GM21737 (cell line): Measurements from ENCODE around the gene AMOTL1.
"Not testable (repeated sequence)": the region's sequence is repeated elsewhere in the genome, so short reads cannot be mapped to it uniquely, and the experiment has no call there.

Source experiments
- ATAC-seq: cut with Tn5 transposase; IDR thresholded peaks from one replicate; pipeline ENCODE4 v1.9.1; 2021; ENCODE audit warnings: mild to moderate bottlenecking, moderate library complexity; ENCODE audit not compliant: unreplicated experiment

AMOTL1 gene

DNA sequence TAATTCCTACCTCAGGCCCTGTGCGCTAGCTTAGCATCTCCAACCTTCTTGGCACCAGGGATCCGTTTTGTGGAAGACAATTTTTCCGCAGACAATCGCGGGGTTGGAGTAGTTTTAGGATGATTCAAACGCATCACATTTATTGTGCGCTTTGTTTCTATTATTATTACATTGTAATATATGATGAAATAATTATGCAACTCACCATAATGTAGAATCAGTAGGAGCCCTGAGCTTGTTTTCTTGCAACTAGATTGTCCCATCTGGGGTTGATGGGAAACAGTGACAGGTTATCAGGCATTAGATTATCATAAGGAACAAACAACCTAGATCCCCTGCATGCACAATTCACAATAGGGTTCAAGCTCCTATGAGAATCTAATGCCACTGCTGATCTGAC, 52.3 kb downstream of the AMOTL1 start:
- ATAC-seq, result no peak

DNA sequence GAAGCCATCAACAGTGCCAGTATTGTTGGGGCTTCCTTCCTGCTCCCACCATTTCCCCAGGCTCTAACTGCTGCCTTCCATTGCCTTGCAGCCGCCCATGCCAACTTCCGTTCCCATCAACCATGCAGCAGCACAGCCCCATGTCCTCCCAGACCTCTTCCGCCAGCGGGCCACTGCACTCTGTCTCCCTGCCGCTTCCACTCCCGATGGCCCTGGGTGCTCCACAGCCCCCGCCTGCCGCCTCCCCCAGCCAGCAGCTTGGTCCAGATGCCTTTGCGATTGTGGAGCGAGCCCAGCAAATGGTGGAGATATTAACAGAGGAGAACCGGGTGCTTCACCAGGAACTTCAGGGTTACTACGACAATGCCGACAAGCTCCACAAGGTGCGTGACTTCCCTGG, 53.3 kb downstream of the AMOTL1 start:
- no peak for ATAC-seq

DNA sequence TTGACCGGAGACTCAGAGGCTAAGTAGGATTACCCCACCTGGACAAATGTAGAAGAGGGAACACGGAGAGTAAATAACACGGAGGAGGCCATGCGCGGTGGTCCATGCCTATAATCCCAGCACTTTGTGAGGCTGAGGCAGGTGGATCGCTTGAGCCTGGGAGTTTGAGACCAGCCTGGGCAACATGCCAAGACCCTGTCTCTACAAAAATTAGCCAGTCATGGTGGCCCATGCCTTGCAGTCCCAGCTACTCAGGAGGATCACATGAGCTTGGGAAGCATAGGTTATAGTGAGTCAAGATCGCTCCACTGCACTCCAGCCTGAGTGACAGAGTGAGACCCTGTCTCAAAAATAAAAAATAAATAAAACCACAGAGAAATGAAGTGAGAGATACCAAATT, 53.9 kb downstream of the AMOTL1 start:
- ATAC-seq, result no peak

DNA sequence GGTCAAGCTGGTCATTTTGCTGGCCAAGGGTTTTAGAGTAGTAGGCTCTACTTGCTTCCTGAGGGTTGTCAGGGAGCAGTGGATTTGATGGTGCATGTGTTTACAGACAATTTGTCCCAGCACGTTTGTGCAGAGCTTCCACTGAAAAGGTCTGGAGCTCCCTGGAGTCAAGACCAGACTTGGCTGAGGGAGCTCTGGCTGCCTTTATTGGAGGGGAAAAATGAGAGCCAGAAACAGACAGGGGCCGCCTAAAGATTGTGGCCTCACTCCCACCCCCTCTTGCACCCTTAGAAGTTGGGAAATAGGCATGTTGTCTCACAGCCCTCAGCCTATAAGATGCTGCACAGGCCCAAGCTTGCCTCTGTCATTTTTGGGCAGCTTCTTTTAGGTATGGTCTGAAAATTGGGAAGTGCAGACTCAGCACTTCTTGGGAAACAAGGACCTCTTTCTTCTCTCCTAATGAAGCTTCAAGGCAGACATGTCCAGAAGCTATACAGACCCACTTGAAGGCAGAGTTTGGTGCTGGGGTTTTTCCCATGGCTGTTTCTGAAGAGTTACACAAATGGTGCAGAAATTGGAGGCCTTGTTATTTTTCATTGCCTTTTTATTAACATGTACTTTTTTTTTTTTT, 55.1 kb downstream of the AMOTL1 start:
- ATAC-seq, result no peak

DNA sequence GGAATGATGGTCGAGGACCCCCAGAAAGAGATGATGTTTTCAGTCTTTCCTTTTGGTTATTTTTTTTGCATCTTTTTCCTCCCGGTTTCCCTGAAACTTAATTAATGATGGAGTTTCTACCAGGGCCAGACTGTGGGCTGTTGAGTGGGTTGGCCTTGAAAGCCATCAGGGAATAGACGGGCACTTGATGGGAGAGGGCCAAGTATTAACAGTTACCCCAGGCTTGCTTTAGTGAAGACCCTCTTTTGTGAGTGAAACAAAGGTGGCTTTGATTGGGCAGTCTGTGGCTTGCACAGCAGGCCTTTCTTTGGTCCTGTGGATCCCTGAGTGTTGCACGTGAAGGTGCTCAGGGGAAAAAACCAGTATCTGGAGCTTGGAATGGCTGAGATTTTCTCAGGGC, 56.9 kb downstream of the AMOTL1 start:
- ATAC-seq, result no peak

DNA sequence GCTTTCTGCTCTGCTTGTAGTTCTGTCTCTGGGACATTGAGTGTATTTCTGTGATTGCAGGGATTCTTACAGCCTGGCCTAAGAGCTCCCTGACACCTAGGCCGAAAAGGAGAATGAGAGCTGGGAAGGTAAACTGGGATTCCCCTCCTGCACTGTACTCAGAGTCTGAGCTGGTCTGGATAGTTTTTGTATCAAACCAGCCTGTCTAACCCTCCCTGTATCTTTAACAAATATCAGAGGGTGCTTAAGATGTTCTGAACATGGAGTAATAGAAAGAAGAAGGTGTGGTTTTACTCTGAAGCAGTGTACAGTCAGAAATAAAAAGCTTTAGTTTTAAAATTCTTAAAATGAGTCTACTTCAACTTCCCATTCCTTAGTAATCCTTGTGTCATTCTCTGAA, 57.3 kb downstream of the AMOTL1 start:
- no peak for ATAC-seq

DNA sequence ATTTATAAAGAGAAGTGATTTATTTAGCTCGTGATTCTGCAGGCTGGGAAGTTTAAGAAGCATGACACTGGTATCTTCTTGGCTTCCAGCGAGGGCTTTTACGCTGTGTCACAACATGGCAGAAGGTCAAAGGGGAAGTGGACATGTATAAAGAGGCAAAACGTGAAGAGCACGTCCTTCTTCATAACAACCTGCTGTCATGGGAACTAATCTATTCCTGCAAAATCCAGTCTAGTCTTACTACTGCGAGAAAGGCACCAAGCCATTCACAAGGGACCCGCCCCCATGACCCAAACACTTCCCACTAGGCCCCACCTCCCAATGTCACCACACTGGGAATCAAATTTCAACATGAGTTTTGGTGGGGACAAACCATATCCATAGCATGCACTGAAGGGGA, 58.3 kb downstream of the AMOTL1 start:
- ATAC-seq, result no peak

DNA sequence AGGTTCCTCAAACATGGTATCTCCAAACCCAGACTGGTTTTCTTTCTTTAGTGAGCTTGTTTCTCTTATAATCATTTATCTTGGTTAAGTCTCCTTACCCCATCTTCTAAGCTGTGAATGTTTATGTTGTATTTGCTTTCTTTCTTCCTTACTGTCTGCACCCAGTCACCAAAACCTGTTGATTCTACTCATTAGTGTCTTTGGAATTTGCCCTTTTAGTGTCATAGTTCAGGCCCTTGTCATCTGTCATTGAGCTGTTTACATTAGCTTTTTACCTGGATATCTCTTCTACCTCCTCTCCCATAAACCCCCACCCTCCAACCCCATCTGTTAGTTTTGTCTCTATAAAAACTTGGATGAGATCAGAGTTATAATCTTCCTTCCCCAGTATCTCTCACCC, 59.9 kb downstream of the AMOTL1 start:
- ATAC-seq, result no peak

DNA sequence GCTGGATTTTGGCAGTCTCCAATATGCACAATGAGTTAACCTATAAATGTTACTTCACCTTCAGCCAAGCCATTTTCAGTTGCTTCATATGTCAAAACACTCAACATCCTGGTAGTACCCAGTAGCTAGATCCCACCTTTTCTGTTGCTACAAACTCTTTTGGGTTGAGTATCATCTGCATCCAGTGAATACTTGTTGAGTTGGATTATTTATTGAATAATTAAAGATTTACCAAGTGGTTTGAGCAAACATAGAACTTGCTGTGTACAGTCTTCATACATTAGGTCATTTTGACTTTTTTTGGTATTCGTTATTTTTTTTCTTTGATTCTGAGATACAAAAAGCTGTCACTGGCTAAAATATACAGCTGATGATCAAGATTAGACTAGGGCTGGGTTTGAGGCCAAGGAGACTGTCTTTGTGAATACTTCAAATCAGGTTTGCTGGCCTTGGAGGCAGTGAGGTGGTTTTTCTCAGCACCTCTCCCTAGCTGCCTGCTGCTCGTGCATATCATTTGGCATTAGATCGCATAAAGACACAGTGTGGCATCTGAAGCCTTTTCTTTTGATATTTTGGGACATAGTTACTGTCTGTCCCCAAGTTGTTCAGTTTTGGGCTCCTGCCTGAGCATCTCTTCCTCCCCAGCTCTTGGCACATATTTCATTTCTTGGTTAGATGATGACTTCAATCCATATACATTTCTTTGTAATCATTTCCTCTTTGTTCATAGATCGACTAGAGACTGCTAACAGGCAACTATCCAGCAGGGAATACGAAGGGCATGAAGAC, 62.8 kb downstream of the AMOTL1 start:
- no peak for ATAC-seq

DNA sequence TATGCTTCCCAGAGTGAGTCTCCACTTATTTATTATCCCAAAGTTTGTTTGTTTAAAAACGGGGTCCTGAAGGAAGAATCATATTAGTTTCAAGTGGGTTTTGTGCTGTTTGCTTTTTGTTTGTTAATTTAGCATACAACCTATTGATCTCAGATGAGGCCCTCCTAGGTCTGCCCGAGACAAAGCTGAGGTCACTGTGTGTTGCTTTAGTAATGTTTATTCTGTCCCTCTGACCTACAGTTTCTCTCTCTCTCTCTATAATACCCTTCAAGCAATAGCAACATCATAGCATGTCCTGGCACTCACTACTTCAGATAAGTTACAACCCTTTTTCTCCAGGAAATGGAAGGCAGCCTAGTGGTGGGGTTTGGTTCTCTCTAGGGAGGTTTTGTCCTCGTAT, 63.4 kb downstream of the AMOTL1 start:
- no peak for ATAC-seq

DNA sequence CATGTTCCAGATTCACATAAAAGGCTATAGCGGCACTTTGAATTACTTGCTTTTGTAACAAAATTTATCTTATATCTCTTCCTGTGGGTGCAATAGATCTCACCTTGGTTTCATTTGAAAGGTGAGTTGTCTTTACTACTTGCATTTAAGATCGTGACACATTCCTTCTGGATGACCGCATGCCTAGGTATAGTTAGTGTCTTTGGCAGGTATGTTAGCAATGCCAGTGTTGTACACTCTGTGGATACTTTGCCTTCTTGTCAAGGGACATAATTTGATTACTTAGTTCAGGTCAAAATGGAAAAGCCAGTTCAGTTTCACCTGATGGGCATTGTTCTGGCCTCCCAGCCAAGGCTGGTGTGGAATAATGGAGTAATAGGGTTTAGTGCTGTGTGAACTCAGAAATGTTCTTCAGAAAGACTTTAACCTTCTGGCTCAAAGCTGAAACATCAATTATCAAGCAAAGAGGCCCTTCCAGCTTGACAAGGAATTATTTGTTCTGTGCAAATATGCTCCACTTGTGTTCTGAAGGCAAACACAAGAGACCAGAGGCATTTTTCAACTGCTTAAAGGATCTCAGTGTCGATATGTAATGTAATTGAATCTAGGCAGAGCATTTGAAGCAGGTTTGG, 64.6 kb downstream of the AMOTL1 start:
- ATAC-seq, result no peak

DNA sequence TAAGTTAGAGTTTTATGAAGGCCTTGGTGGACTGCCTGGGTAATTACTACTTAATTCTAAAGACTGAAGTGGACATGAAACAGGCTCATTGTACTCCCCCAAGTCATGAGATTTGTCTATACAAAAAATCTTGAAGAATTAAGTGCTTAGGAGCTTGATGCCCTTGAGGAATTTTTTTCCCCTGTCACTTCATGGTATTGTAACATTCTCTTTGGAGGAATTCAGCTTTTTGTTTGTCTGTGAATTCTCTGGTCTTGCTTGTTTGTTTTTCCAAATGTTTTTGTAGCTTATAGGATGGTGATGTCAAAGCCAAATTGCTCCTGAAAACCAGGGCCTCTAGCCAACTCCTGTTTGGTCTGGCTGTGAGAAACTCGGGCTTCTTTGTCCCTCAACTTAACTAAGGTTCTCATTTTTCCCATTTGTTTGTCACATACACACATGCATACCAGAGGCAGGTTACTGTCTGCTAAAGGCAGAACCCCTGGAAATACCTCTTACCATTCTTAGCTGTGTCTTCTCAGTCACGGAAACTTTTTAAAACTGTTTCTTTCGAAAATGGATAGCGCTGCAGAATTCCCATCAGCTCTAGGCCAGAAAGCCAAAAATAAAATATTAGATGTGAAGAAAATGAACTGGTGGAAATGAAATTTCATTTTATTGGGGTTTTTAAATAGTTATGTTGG, 66.9 kb downstream of the AMOTL1 start:
- no peak for ATAC-seq

DNA sequence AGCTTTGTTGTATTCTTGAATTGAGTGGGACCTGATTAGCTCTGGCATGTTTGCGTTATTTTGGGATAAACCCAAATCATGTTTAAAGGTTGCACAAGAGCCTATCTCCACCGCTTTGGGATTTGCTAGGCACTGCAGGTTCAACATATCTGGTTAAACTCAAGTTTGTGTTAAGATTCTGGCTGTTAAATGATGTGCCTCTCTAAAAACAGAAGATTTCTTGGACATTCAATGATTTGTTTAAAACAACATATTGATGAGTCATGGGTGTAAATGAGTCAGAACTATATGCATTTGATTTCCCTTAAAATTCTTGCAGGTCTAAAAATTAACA, 67.4 kb downstream of the AMOTL1 start:
- ATAC-seq, result no peak

DNA sequence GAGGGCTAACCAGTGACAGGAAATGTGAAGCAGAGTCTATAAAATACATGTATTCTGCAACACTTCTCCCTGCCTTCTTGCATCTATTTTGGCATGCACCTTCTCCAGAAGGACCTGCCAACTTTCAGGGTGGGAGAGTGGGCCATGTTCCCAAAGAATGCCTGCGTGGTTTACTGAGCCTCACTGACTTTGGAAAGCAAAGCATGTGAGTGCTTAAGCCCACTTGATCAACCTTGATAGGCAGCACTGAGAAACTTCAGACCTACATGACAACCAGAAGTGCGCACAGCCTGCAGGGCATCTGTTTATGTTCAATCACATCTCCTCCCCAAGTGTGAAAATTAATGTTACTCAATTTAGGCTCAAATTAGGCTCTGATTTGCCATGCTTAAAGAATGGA, 69.2 kb downstream of the AMOTL1 start:
- ATAC-seq, result no peak

DNA sequence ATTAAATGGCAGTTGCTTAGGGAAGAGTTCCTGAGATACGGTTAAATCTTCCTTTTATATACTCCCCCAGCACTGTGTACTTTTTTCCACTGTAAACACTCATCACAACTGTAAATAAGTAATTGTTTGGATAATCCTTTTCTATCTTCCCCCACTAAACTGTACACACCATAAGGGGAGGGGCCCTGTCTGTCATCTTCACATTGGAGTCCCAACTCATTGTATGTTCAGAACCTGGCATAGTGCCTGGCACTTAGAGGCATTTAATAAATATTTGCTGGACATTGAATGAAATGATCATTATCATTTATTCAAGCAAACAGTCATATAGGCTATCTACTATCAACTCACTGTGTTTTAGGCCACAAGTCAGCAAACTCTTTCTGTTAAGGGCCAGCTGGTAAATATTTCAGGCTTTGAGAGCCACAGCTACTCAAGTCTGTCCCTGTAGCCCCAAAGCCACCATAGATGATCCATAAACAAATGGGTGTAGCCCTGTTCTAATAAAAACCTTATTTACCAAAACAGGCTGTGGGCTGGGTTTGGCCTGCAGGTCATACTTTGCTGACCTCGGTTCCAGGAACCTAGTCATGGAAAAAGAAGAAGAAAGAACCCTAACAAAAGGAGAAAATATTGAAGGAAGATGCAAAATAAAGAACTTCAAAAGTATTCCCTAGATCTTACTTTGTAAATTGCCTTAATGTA, 70.0 kb downstream of the AMOTL1 start:
- no peak for ATAC-seq

DNA sequence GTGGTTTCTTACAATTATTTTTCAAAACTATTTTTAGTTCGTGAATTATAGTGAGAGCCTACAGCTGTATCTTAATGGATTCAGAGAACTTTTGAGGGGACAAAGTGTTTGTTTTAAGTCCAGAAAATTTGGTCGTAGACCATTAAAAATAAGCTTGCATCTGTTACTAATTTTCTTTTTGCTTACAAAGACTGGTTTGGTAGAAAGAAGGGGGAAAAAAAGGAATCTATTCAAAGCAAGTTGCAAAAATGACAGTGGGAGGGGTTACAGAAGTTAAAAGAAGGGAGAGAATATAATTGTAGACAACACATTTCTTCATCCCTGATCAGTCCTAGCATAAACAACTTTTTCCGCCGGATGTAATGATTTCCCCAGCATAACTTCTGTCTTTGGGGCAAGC, 72.1 kb downstream of the AMOTL1 start:
- ATAC-seq, result no peak

DNA sequence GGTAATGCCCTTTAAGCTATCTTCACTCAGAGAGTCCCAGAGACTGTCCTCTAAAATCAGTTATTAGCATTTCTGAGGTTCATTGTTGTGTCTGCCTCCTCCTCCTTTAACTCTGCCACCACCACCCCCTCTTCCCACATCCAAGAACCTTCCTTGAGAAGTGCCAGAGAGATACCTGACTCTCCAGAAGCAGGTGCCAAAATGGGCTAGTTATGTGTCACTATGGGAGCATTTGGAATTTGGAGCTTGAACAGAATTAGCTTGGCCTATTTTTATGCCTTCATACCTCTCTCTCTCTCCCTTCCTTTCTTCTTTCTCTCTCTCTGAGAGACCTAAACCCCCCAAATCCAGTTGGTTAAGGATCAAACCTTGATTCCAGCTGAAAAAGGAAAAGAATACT, 75.9 kb downstream of the AMOTL1 start:
- no peak for ATAC-seq

DNA sequence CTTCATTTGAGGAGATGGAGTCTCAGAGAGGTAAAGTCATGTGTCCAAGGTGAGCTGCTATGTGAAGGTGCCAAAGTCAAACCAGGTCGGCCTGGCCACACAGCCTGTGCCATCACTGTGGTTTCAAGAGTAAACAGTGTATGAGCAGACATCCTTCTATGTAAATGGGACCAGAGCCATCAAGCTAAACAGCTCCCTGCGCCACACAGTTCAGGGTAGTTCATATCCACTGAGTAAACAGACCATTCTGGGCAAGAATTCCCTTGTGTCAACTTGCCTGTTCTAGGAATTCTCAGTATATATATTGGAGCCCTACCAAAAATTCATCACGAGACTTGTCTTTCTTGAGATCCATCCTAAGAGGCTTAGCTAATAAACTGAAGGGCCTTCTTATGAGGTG, 77.5 kb downstream of the AMOTL1 start:
- ATAC-seq, result no peak

DNA sequence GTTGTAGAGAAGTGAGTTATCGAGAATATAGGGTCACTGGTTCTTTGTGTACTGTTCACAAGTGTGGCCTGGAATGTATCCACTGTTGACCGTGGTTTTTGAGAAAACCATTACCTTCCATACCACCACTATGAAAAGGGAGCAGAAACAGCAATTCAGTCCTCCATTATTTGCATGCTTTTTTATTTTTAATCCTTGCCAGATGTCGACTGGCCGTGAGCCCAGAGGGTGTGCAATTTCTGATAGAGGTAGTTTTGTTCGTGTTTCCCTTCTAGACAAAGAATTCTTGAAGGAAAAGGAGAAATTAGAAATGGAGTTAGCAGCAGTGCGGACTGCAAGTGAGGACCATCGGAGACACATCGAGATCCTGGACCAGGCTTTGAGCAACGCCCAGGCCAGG, 81.7 kb downstream of the AMOTL1 start:
- ATAC-seq, result no peak

DNA sequence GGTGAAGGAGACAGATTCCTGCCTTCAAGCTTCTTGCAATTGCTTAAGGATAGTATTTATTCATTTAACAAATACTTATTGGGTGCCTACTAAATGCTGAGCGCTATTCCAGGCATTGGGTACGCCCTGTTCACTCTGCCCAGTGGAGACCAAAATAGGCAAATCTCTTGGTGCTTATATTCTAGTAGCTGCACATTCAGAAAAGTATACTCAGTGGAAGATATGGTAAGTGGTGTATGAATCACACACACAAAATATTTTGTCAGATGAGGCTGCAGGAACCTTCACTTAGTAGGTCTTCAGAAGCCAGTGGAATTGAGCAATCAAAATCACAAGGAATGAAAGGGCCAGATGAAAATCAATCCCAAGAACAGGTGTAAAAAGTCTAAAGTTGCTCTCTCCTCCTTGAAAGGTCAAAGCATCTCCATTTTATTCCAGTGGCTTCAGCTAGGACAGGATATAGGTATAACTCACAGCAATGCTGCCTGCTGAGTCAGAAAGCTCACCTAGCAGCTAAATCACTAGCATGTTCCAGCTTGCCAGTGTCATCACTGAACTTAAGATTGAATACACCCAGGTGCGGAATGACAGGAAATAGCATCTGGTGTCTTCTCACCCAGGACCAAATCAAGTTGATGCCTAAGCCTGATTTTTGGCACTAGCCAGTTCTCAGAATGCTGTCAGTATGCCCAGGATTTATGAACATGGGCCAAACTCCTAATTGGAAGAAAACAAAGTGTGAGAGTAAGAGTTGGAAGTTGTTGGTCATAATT, 83.9 kb downstream of the AMOTL1 start:
- ATAC-seq, result no peak

DNA sequence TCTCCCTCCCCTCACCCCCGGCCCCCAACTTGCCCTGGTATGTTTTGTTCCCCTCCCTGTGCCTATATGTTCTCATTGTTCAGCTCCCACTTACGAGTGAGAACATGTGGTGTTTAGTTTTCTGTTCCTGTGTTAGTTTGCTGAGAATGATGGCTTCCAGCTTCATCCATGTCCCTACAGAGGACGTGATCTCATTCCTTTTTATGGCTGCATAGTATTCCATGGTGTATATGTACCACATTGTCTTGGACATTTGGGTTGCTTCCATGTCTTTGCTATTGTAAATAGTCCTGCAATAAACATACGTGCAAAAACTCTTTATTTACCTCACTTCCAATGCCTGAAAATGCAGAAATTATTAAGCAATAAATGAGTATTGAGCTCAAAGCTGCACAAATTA, 85.1 kb downstream of the AMOTL1 start:
- not testable (repeated sequence) for ATAC-seq
